B cell (primary cell): Measurements from ENCODE around the gene PLCXD1. TPM values are rescaled to one million over a fixed set of nuclear protein-coding genes. Genes with fewer than 3 reads are reported as not detected.

Source experiments
- ATAC-seq: fragments of 200-7000 bp; cut with Tn5 transposase; one replicate; pipeline ENCODE4 v1.10.0; 2021; ENCODE audit warnings: low read depth, mild to moderate bottlenecking, moderate number of reproducible peaks, moderate library complexity
- CTCF ChIA-PET: fragments of 350-600 bp; sonication (Branson Sonifier 250); formaldehyde crosslinking; loops from one replicate; lab custom pipeline; 2021; ENCODE audit warnings: antibody characterized with exemption, inconsistent platforms; lab: Charles Lee
- POLR2A ChIA-PET: fragments of 350-600 bp; sonication (Branson Sonifier 250); formaldehyde crosslinking; loops from one replicate; lab custom pipeline; 2021; ENCODE audit warnings: antibody characterized with exemption; lab: Charles Lee
- DNase-seq: peaks from one replicate; pipeline ENCODE4 v3.0.0; 2013
- H2AFZ ChIP-seq: 2 replicates; pipeline ENCODE4 v1.6.1; 2012; ENCODE audit warnings: mild to moderate bottlenecking, low read depth, low read length; ENCODE audit not compliant: insufficient read depth, poor library complexity, severe bottlenecking
- H3K27ac ChIP-seq, 2 donors: 1 replicate in 1 of 2; 2 replicates in 1 of 2; pipeline ENCODE4 v1.5.1; 2012 to 2013; ENCODE audit warnings: low read length in 2 of 2, mild to moderate bottlenecking in 2 of 2, moderate library complexity in 1 of 2
- H3K27me3 ChIP-seq, 4 experiments: fragments of 200-600 bp in 1 of 4; sonication (generic) in 1 of 4; replicated peaks in 1 of 4; 1 replicate in 2 of 4; 2 replicates in 2 of 4; pipeline versions ENCODE4 v1.6.1 to v1.7.0; 2013 to 2016; ENCODE audit warnings: low read length in 3 of 4, mild to moderate bottlenecking in 2 of 4, mixed read lengths in 1 of 4, moderate library complexity in 1 of 4; ENCODE audit not compliant: insufficient read depth in 4 of 4, control insufficient read depth in 3 of 4; ENCODE audit errors: control extremely low read depth in 1 of 4
- H3K36me3 ChIP-seq, 2 experiments: replicated peaks in 1 of 2; 1 replicate in 1 of 2; 2 replicates in 1 of 2; pipeline versions ENCODE4 v1.6.1 to v1.7.1; 2013; ENCODE audit warnings: low read length in 1 of 2; ENCODE audit not compliant: insufficient read depth in 2 of 2, control insufficient read depth in 1 of 2; ENCODE audit errors: control extremely low read depth in 1 of 2, extremely low read depth in 1 of 2
- H3K4me1 ChIP-seq, 2 donors: fragments of 200-600 bp in 1 of 2; sonication (generic) in 1 of 2; 1 replicate in 1 of 2; 2 replicates in 1 of 2; pipeline versions ENCODE4 v1.5.1 to v1.6.1; 2013 to 2017; ENCODE audit warnings: low read length in 2 of 2; ENCODE audit not compliant: control insufficient read depth in 2 of 2, insufficient read depth in 2 of 2
- H3K4me2 ChIP-seq: replicated peaks from 2 replicates; pipeline ENCODE3; 2012; ENCODE audit warnings: mild to moderate bottlenecking, low read depth, low read length; ENCODE audit not compliant: poor library complexity, severe bottlenecking
- H3K4me3 ChIP-seq, 5 experiments: fragments of 200-600 bp in 1 of 5; sonication (generic) in 1 of 5; 1 replicate in 3 of 5; 2 replicates in 2 of 5; pipeline versions ENCODE4 v1.5.1 to v1.7.0; 2011 to 2016; ENCODE audit warnings: low read length in 4 of 5, mild to moderate bottlenecking in 4 of 5, low read depth in 2 of 5, control low read depth in 1 of 5, moderate library complexity in 1 of 5; ENCODE audit not compliant: insufficient read depth in 1 of 5; ENCODE audit errors: control extremely low read depth in 1 of 5, extremely low read depth in 1 of 5
- H3K79me2 ChIP-seq: fragments of 200-600 bp; sonication (generic); one replicate; pipeline ENCODE4 v1.6.0; 2016; ENCODE audit warnings: low read length; ENCODE audit not compliant: control insufficient read depth, insufficient read depth
- H3K9ac ChIP-seq: fragments of 200-600 bp; sonication (generic); 2 replicates; pipeline ENCODE4 v1.6.1; 2017; ENCODE audit warnings: mild to moderate bottlenecking, low read length, moderate library complexity
- H3K9me3 ChIP-seq, 3 donors: one replicate each; pipeline versions ENCODE4 v1.6.1 to v1.7.1; 2013; ENCODE audit warnings: low read length in 2 of 3; ENCODE audit not compliant: control insufficient read depth in 2 of 3, insufficient read depth in 1 of 3; ENCODE audit errors: control extremely low read depth in 1 of 3
- H4K20me1 ChIP-seq: 2 replicates; pipeline ENCODE4 v1.6.0; 2012; ENCODE audit warnings: mild to moderate bottlenecking, low read length; ENCODE audit not compliant: insufficient read depth, control insufficient read depth, poor library complexity, severe bottlenecking
- H3K27ac Mint-ChIP-seq: one replicate; pipeline ENCODE4 v1.8.0; 2021; ENCODE audit warnings: mixed read lengths
- H3K27me3 Mint-ChIP-seq: one replicate; pipeline ENCODE4 v1.8.0; 2021; ENCODE audit warnings: mixed read lengths
- H3K4me1 Mint-ChIP-seq: one replicate; pipeline ENCODE4 v1.8.0; 2021; ENCODE audit warnings: mixed read lengths
- H3K4me3 Mint-ChIP-seq: one replicate; pipeline ENCODE4 v1.8.0; 2021; ENCODE audit warnings: mixed read lengths
- H3K9me3 Mint-ChIP-seq: one replicate; pipeline ENCODE4 v1.8.0; 2022; ENCODE audit warnings: mixed read lengths; ENCODE audit not compliant: insufficient read depth
- EZH2 ChIP-seq: IDR thresholded peaks from 2 replicates; pipeline ENCODE4 v1.6.1; 2012; ENCODE audit warnings: borderline replicate concordance, low read depth, mild to moderate bottlenecking, moderate library complexity, low read length; ENCODE audit not compliant: insufficient read depth, poor library complexity, severe bottlenecking
- WGBS: methylation state at CpG from one replicate; pipeline ENCODE4 v1.1.5; 2013; ENCODE audit warnings: missing lambda C conversion rate; ENCODE audit not compliant: insufficient coverage; 5-methylcytosine and 5-hydroxymethylcytosine counted together
- intact Hi-C: fragments of 100-400 bp; cut with micrococcal nuclease; formaldehyde crosslinking; loops from one replicate; pipeline ENCODE4 v1.10.0; 2022
- polyA plus RNA-seq: library from polyadenylated mRNA; depleted of rRNA; stranded (reverse); fragments of >200 nt; gene quantifications from 2 replicates; pipeline ENCODE4 v1.2.3, GENCODE V29; 2012
- total RNA-seq, 2 donors: library from RNA; stranded (reverse); fragments of 120-200 nt in 1 of 2; gene quantifications; 1 replicate in 1 of 2; 2 replicates in 1 of 2; pipeline versions ENCODE4 v1.2.3 to v1.2.4, GENCODE V29; 2013 to 2022
- TF ChIP-seq, protein P1 (sequence below): fragments of 200-600 bp; IDR thresholded peaks from one replicate; pipeline ENCODE4 v1.8.0; 2022; ENCODE audit warnings: antibody characterized with exemption, mild to moderate bottlenecking

PLCXD1 gene
- total and polyA plus RNA-seq, 2 donors (not counting 1 experiment from before 2014, with no cell fraction given): 30.4 to 38.5 TPM

DNA sequence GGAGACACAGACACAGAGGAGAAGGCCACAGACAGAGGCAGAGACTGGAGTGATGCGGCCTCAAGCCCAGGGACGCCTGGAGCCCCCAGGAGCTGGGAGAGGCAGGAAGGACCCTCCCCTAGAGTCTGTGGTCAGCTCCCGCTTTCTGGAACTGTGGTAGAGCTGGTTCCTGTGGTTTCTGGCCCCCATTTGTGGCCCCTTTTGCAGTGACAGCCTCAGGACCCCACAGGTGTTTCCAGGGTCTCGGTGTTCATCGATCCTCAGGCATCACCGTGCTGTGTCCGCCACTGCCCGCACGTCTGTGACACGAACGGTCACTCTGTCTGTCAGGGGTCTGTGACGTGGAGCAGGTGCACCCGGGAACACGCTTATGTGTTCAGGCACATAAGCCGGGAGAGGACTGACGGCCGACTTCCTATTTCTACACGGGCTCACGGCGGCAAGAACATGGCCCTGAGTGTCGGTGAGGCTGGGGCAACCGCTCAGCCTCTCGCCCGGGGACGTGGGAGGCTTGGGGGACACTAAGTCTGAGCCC lies 29.5 kb downstream of the PLCXD1 start:
- H3K27me3 Mint-ChIP-seq: no peaks in the 10 kb centered on the region
- H3K9me3 Mint-ChIP-seq: no peaks in the 10 kb centered on the region
- WGBS: 92% methylated on average over 23 of the region's 25 CpGs
- DNase-seq: no peak
- ChIA-PET POLR2A (no interaction called here), CTCF (no interaction called here)
- Histone ChIP-seq H2AFZ (no peak overlapping the region), H3K9ac (no peak overlapping the region), H3K27me3 (no peaks in the 10 kb centered on the region), H3K4me3 (no peak overlapping the region), H3K27ac (no peak overlapping the region), H3K36me3 (peaks cover 7 to 79% of the 10 kb centered on the region in 2 experiments), H3K4me2 (no peak overlapping the region), H3K9me3 (peaks cover 0 to 12% (median 0%) of the 10 kb centered on the region in 3 donors), H4K20me1 (no peaks in the 10 kb centered on the region), H3K4me1 (no peaks in the 10 kb centered on the region), H3K79me2 (peaks cover 3% of the 10 kb centered on the region)
- intact Hi-C loops: no loop called here
- ATAC-seq: no peak
- TF ChIP-seq EZH2: no peak
- TF ChIP-seq, protein P1, sequence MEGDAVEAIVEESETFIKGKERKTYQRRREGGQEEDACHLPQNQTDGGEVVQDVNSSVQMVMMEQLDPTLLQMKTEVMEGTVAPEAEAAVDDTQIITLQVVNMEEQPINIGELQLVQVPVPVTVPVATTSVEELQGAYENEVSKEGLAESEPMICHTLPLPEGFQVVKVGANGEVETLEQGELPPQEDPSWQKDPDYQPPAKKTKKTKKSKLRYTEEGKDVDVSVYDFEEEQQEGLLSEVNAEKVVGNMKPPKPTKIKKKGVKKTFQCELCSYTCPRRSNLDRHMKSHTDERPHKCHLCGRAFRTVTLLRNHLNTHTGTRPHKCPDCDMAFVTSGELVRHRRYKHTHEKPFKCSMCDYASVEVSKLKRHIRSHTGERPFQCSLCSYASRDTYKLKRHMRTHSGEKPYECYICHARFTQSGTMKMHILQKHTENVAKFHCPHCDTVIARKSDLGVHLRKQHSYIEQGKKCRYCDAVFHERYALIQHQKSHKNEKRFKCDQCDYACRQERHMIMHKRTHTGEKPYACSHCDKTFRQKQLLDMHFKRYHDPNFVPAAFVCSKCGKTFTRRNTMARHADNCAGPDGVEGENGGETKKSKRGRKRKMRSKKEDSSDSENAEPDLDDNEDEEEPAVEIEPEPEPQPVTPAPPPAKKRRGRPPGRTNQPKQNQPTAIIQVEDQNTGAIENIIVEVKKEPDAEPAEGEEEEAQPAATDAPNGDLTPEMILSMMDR: no peak
- H3K27ac Mint-ChIP-seq: no peak overlapping the region
- H3K4me3 Mint-ChIP-seq: no peak overlapping the region
- no peaks in the 10 kb centered on the region for H3K4me1 Mint-ChIP-seq

DNA sequence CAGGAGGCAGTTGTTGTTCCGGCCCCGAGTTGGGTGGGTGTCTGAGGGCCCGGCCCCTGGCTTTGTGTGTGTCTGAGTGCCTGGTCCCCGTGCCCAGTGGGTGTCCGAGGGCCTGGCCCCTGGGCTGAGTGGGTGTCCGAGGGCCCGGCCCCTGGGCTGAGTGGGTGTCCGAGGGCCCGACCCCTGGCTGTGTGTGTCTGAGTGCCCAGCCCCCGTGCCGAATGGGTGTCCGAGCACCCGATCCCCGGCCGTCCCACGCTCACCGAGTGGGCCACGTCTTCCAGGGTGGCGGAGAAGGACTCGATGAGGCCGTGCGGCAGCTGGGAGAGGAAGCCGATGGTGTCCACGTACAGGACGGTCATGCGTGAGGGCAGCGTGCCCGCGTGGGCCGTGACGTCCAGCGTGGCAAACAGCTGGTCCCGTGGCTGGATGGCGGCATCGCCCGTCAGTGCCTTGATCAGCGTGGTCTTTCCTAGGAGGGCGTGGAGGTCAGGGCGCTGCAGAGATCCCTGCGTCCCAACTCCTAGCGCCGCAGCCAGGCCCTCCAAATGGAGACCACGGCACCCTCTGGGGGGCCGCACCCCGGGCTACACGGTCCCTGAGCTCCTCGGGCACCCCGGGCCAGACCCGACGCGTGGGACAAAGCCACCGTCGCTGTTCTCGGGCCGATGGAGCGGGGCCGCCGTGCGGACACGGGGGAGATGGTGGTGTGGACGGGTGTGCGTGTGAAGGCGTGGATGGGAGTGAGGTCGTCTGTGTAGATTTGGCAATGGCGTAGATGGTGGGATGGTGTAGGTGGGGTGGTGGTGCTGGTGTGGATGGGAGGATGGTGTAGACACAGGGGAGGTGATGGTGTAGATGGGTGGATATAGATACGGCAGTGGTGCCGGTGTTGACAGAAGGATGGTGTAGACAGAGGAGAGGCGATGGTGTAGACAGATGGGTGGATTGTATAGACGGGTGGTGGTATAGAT lies 30.3 kb downstream of the PLCXD1 start:
- Mint-ChIP-seq H3K27me3 (no peaks in the 10 kb centered on the region), H3K27ac (no peak overlapping the region), H3K9me3 (no peaks in the 10 kb centered on the region), H3K4me1 (no peaks in the 10 kb centered on the region), H3K4me3 (no peak overlapping the region)
- no peak for DNase-seq
- no peaks in the 10 kb centered on the region for H3K27me3 ChIP-seq
- TF ChIP-seq, protein P1: no peak
- TF ChIP-seq EZH2: no peak
- no peak overlapping the region for H3K9ac ChIP-seq
- peaks cover 3% of the 10 kb centered on the region for H3K79me2 ChIP-seq
- H3K27ac ChIP-seq: no peak overlapping the region
- no peak for ATAC-seq
- H3K4me1 ChIP-seq: no peaks in the 10 kb centered on the region
- ChIA-PET CTCF (no interaction called here), POLR2A (no interaction called here)
- peaks cover 7 to 71% of the 10 kb centered on the region in 2 experiments for H3K36me3 ChIP-seq
- peaks cover 4% of the 10 kb centered on the region for H4K20me1 ChIP-seq
- no peak overlapping the region for H3K4me2 ChIP-seq
- intact Hi-C loops: no loop called here
- no peak overlapping the region for H3K4me3 ChIP-seq
- 94% methylated on average over 69 of the region's 69 CpGs for WGBS
- H2AFZ ChIP-seq: no peak overlapping the region
- H3K9me3 ChIP-seq: peaks cover 0 to 9% (median 0%) of the 10 kb centered on the region in 3 donors
